ENCODE measurements around the gene LCMT1. TPM values are rescaled to one million over a fixed set of nuclear protein-coding genes. Genes with fewer than 3 reads are reported as not detected.
A peak's percentile ranks its signal among the peaks of the same experiment; 100 is the strongest.

Gene LCMT1
- total and polyA plus RNA-seq, 2 of the 13 experiments (the other 11 are each of a cell fraction or from before 2014, with no cell fraction given): 41.2 to 48.7 TPM

DNA sequence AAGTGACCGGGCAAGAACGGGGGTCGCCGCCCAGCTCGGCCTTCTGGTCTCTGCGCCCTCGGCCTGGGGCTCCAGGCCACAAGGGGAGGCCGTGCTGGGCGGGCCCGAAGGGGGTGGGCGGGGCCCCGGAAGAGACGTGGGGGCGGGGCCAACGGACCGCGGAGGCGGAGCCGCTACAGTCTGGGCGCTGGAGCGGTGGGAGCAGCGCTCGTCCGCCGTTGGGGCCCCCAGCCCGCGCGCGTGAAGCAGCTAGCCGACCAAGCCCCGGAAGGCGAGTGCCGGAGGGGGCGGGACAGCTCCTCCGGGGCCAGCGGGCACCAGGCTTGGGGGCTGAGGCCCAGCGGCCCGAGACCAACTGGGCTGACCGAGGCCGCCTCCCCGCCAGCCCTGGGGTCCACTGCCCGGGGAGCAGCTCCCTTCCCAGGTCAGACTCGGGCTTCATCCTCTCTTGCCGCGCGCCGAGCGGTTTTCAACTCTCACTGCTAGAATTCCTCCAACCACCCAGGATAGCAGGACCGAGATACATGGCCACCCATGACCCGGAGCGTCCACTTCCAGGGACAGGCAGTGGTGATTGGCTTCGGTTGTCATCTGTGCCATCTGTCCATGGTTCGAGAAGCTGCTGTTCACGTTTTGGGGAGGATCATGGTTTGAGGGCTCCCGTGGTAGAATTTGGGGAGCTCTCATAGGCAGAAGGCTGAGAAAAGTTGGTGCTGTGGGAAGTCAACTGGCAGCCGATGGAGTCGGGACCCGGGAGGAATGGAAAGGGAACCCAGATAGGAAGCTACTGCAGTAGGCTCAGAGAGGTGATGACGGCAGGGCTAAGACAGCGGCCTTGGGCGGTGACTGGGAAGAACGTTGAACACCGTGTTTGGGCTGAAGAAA lies 44.6 kb upstream of the LCMT1 start (continued):
- TF ChIP-seq PAXIP1 (CRISPR knock-in tag; conservative IDR thresholded peaks at IDR 0.05): peak; percentile 23; the same call in 1 of the 2 replicates
- TF ChIP-seq RFXAP (CRISPR knock-in tag; IDR thresholded peaks at IDR 0.05; ENCODE audit: borderline replicate concordance): 0 out of 2 replicates have a peak, but pooled peaks have one; percentile 59
- TF ChIP-seq, protein P1, sequence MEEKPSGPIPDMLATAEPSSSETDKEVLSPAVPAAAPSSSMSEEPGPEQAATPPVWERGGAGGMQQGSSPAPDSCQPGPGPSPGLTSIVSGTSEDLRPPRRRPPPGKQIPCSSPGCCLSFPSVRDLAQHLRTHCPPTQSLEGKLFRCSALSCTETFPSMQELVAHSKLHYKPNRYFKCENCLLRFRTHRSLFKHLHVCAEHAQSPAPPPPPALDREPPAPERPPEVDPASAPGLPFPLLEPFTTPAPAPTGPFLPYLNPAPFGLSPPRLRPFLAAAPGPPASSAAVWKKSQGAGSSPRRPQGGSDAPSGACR (CRISPR knock-in tag; IDR thresholded peaks at IDR 0.05): no peak
- no peak; the same call in 1 of the 2 replicates for TF ChIP-seq KDM4B (CRISPR knock-in tag; IDR thresholded peaks at IDR 0.05)
- no peak for TF ChIP-seq HNRNPK (IDR thresholded peaks at IDR 0.05; ENCODE audit: low read depth, low read length, poor library complexity, severe bottlenecking)
- no peak for TF ChIP-seq MAFG (CRISPR knock-in tag; IDR thresholded peaks at IDR 0.05)
- TF ChIP-seq PLRG1 (conservative IDR thresholded peaks at IDR 0.05): no peak
- TF ChIP-seq, protein P2, sequence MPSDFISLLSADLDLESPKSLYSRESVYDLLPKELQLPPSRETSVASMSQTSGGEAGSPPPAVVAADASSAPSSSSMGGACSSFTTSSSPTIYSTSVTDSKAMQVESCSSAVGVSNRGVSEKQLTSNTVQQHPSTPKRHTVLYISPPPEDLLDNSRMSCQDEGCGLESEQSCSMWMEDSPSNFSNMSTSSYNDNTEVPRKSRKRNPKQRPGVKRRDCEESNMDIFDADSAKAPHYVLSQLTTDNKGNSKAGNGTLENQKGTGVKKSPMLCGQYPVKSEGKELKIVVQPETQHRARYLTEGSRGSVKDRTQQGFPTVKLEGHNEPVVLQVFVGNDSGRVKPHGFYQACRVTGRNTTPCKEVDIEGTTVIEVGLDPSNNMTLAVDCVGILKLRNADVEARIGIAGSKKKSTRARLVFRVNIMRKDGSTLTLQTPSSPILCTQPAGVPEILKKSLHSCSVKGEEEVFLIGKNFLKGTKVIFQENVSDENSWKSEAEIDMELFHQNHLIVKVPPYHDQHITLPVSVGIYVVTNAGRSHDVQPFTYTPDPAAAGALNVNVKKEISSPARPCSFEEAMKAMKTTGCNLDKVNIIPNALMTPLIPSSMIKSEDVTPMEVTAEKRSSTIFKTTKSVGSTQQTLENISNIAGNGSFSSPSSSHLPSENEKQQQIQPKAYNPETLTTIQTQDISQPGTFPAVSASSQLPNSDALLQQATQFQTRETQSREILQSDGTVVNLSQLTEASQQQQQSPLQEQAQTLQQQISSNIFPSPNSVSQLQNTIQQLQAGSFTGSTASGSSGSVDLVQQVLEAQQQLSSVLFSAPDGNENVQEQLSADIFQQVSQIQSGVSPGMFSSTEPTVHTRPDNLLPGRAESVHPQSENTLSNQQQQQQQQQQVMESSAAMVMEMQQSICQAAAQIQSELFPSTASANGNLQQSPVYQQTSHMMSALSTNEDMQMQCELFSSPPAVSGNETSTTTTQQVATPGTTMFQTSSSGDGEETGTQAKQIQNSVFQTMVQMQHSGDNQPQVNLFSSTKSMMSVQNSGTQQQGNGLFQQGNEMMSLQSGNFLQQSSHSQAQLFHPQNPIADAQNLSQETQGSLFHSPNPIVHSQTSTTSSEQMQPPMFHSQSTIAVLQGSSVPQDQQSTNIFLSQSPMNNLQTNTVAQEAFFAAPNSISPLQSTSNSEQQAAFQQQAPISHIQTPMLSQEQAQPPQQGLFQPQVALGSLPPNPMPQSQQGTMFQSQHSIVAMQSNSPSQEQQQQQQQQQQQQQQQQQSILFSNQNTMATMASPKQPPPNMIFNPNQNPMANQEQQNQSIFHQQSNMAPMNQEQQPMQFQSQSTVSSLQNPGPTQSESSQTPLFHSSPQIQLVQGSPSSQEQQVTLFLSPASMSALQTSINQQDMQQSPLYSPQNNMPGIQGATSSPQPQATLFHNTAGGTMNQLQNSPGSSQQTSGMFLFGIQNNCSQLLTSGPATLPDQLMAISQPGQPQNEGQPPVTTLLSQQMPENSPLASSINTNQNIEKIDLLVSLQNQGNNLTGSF (CRISPR knock-in tag; IDR thresholded peaks at IDR 0.05): 0 out of 2 replicates have a peak, but pooled peaks have one; percentile 47
- no peak for TF ChIP-seq ZFP41 (CRISPR knock-in tag; IDR thresholded peaks at IDR 0.05; ENCODE audit: borderline replicate concordance)
- 0 out of 2 replicates have a peak, but pooled peaks have one; percentile 58 for TF ChIP-seq ZNF234 (CRISPR knock-in tag; conservative IDR thresholded peaks at IDR 0.05)
- no peak for TF ChIP-seq CCAR2 (optimal IDR thresholded peaks at IDR 0.05; ENCODE audit: low read depth, low read length)
- TF ChIP-seq ZNF678 (CRISPR knock-in tag; IDR thresholded peaks at IDR 0.05): no peak
- TF ChIP-seq, protein P3, sequence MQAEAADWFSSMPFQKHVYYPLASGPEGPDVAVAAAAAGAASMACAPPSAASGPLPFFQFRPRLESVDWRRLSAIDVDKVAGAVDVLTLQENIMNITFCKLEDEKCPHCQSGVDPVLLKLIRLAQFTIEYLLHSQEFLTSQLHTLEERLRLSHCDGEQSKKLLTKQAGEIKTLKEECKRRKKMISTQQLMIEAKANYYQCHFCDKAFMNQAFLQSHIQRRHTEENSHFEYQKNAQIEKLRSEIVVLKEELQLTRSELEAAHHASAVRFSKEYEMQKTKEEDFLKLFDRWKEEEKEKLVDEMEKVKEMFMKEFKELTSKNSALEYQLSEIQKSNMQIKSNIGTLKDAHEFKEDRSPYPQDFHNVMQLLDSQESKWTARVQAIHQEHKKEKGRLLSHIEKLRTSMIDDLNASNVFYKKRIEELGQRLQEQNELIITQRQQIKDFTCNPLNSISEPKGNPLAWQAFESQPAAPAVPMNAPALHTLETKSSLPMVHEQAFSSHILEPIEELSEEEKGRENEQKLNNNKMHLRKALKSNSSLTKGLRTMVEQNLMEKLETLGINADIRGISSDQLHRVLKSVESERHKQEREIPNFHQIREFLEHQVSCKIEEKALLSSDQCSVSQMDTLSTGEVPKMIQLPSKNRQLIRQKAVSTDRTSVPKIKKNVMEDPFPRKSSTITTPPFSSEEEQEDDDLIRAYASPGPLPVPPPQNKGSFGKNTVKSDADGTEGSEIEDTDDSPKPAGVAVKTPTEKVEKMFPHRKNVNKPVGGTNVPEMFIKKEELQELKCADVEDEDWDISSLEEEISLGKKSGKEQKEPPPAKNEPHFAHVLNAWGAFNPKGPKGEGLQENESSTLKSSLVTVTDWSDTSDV (CRISPR knock-in tag; IDR thresholded peaks at IDR 0.05): 0 out of 2 replicates have a peak, but pooled peaks have one; percentile 8
- TF ChIP-seq, protein P4, sequence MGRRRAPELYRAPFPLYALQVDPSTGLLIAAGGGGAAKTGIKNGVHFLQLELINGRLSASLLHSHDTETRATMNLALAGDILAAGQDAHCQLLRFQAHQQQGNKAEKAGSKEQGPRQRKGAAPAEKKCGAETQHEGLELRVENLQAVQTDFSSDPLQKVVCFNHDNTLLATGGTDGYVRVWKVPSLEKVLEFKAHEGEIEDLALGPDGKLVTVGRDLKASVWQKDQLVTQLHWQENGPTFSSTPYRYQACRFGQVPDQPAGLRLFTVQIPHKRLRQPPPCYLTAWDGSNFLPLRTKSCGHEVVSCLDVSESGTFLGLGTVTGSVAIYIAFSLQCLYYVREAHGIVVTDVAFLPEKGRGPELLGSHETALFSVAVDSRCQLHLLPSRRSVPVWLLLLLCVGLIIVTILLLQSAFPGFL (CRISPR knock-in tag; IDR thresholded peaks at IDR 0.05): no peak; the same call in 1 of the 2 replicates
